HepG2 (cell line): ENCODE results near the gene DBNDD2. TPM values are rescaled to one million over a fixed set of nuclear protein-coding genes. Genes with fewer than 3 reads are reported as not detected.

Experiments used
- AHDC1 ChIP-seq: sonication (generic); formaldehyde crosslinking; IDR thresholded peaks from 2 replicates; pipeline ENCODE4 v1.5.1; 2020; ENCODE audit warnings: mild to moderate bottlenecking, missing genetic modification reagents, borderline replicate concordance
- CREM ChIP-seq, 2 experiments: sonication (generic) in 1 of 2; formaldehyde crosslinking in 1 of 2; IDR thresholded peaks; 2 replicates each; pipeline versions ENCODE4 v1.4.0 to v1.6.1; 2016 to 2020; ENCODE audit warnings: antibody characterized with exemption in 1 of 2, mild to moderate bottlenecking in 1 of 2, missing genetic modification reagents in 1 of 2
- HINFP ChIP-seq: sonication (generic); formaldehyde crosslinking; IDR thresholded peaks from 2 replicates; pipeline ENCODE4 v1.4.0; 2020; ENCODE audit warnings: low read depth, mild to moderate bottlenecking, missing genetic modification reagents
- HMG20A ChIP-seq: IDR thresholded peaks from 2 replicates; pipeline ENCODE4 v1.6.1; 2016; ENCODE audit warnings: borderline replicate concordance
- NCOA1 ChIP-seq: sonication (generic); formaldehyde crosslinking; IDR thresholded peaks from 2 replicates; pipeline ENCODE4 v1.9.0; 2021; ENCODE audit warnings: missing genetic modification reagents
- RERE ChIP-seq: IDR thresholded peaks from 2 replicates; pipeline ENCODE4 v1.6.1; 2016; ENCODE audit warnings: low read depth, missing genetic modification reagents, missing compliant biosample characterization
- TCF7 ChIP-seq: sonication (generic); IDR thresholded peaks from 2 replicates; pipeline ENCODE4 v1.6.1; 2016; ENCODE audit warnings: antibody characterized with exemption, low read depth
- ZNF558 ChIP-seq: sonication (generic); formaldehyde crosslinking; IDR thresholded peaks from 2 replicates; pipeline ENCODE4 v1.9.0; 2022; ENCODE audit warnings: mild to moderate bottlenecking, missing genetic modification reagents, borderline replicate concordance
- ZNF768 ChIP-seq: sonication (generic); formaldehyde crosslinking; IDR thresholded peaks from 2 replicates; pipeline ENCODE4 v1.4.0; 2020; ENCODE audit warnings: missing genetic modification reagents
- ZNF792 ChIP-seq: IDR thresholded peaks from 2 replicates; pipeline ENCODE4 v1.6.1; 2016
- ZSCAN22 ChIP-seq: sonication (generic); formaldehyde crosslinking; IDR thresholded peaks from 2 replicates; pipeline ENCODE4 v1.4.0; 2020; ENCODE audit warnings: mild to moderate bottlenecking, missing genetic modification reagents
- ZSCAN25 ChIP-seq: sonication (generic); formaldehyde crosslinking; IDR thresholded peaks from 2 replicates; pipeline ENCODE4 v1.8.0; 2022; ENCODE audit warnings: mild to moderate bottlenecking, missing genetic modification reagents
- polyA plus RNA-seq, 8 experiments: library from polyadenylated mRNA; depleted of rRNA in 3 of 8; stranded (reverse) in 7 of 8; unstranded in 1 of 8; fragments of >200 nt; fragmentation: Illumina TruSeq in 4 of 8; extraction: Trizol in 4 of 8; gene quantifications; 2 replicates each; pipeline versions ENCODE4 v1.2.1 to v1.2.3, GENCODE V29; 2011 to 2016; ENCODE audit warnings: low read depth in 4 of 8, missing spikeins in 1 of 8, mixed read lengths in 1 of 8; ENCODE audit not compliant: insufficient read depth in 1 of 8
- total RNA-seq, 5 experiments: library from RNA; depleted of rRNA; stranded (reverse); fragments of >200 nt; fragmentation: Illumina TruSeq; extraction: Trizol; gene quantifications; 2 replicates each; pipeline ENCODE4 v1.2.3, GENCODE V29; 2016; ENCODE audit warnings: low read depth in 1 of 5

The DBNDD2 gene
- total and polyA plus RNA-seq, 2 of the 13 experiments (the other 11 are each of a cell fraction or from before 2014, with no cell fraction given), result 16.7 to 47.6 TPM

GRCh38 chr20:45415822-45416637, 7.9 kb downstream of the DBNDD2 start, which contains the start of gene PIGT (continued):
- no peak for TF ChIP-seq RERE (CRISPR knock-in tag)
- no peak for TF ChIP-seq ZSCAN22
- peak; percentile 95 for TF ChIP-seq CREM (IDR thresholded peaks at IDR 0.05)
- TF ChIP-seq CREM (CRISPR knock-in tag; IDR thresholded peaks at IDR 0.05), result no peak
- peak; percentile 64; the same call in 1 of the 2 replicates for TF ChIP-seq AHDC1 (CRISPR knock-in tag)
- TF ChIP-seq ZNF558 (CRISPR knock-in tag), result 0 out of 2 replicates have a peak, but pooled peaks have one; percentile 64
- TF ChIP-seq ZNF768 (CRISPR knock-in tag), result peak; percentile 82
- TF ChIP-seq ZSCAN25 (CRISPR knock-in tag), result no peak; the same call in 1 of the 2 replicates
- peak; percentile 92; the same call in 1 of the 2 replicates for TF ChIP-seq NCOA1
- 0 out of 2 replicates have a peak, but pooled peaks have one; percentile 20 for TF ChIP-seq HINFP (CRISPR knock-in tag)
- TF ChIP-seq HMG20A, result peak; percentile 36; the same call in 1 of the 2 replicates
- TF ChIP-seq TCF7, result no peak
- peak; percentile 92; the same call in 1 of the 2 replicates for TF ChIP-seq ZNF792 (CRISPR knock-in tag)
